ENCODE data around the gene RNF41.

Gene RNF41

DNA sequence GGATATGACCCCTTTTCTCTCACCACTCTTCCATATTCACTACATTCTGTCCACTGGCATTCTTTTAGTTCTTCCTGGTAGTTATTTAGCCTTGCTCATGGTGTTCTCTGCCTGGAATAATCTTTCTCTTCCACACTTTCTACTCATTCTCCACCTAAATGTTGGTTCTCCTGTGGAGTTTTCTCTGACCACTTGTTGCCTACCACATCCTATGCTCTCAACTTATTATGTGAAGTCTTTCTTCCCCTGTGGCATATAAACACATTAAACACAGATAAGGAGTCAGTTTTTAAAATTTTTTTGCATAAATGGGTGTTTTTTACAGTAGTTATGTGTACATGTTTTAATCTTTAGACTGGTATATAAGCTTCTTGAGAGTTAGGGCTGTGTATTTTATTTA is 29.1 kb downstream of the RNF41 start:
- Histone ChIP-seq H3K4me3 (ENCODE audit: insufficient read depth in 1 of 2, low read depth in 1 of 2, low read length in 2 of 2) (no peak overlapping the region), H3K36me3 (ENCODE audit: control insufficient read depth in 1 of 2, insufficient read depth in 2 of 2, low read depth in 1 of 2, low read length in 2 of 2) (no peaks in the 10 kb centered on the region), H2AK5ac (ENCODE audit: low read length, severe bottlenecking) (no peak overlapping the region), H3K4ac (ENCODE audit: low read depth in 1 of 2, low read length in 2 of 2) (no peak overlapping the region), H2BK12ac (ENCODE audit: low read length in 2 of 2) (no peak overlapping the region), H3K14ac (ENCODE audit: low read length in 2 of 2) (no peak overlapping the region), H4K8ac (ENCODE audit: low read length) (no peak overlapping the region), H2BK5ac (ENCODE audit: low read depth, low read length, poor library complexity, severe bottlenecking) (no peak overlapping the region), H3K27ac (ENCODE audit: low read length, poor library complexity, severe bottlenecking) (no peak overlapping the region), H3K4me1 (ENCODE audit: control insufficient read depth, insufficient read depth, low read depth, low read length) (peaks cover 4% of the 10 kb centered on the region), H3K18ac (ENCODE audit: low read depth in 1 of 2, low read length in 2 of 2) (no peak overlapping the region), H3K9me3 (ENCODE audit: control insufficient read depth, low read length) (no peaks in the 10 kb centered on the region), H2BK15ac (ENCODE audit: low read depth, poor library complexity, severe bottlenecking) (no peak overlapping the region), H3K23ac (ENCODE audit: low read length in 2 of 2) (no peak overlapping the region), H2BK120ac (ENCODE audit: low read depth, low read length) (no peak overlapping the region), H3K79me1 (replicated peaks; ENCODE audit: low read length, poor library complexity, severe bottlenecking) (no peaks in the 10 kb centered on the region), H2AFZ (ENCODE audit: low read depth, low read length) (no peak overlapping the region), H3K4me2 (ENCODE audit: low read length, poor library complexity, severe bottlenecking) (no peak overlapping the region), H4K91ac (ENCODE audit: low read length) (no peak overlapping the region), H3K9ac (ENCODE audit: low read length) (no peak overlapping the region), H3K27me3 (ENCODE audit: control insufficient read depth in 1 of 2, insufficient read depth in 1 of 2, low read length in 2 of 2) (no peaks in the 10 kb centered on the region)
- DNase-seq, result no peak

GRCh38 chr12:56190695-56191155 is 31.0 kb downstream of the RNF41 start:
- Histone ChIP-seq H3K18ac (ENCODE audit: low read depth in 1 of 2, low read length in 2 of 2) (no peak overlapping the region), H3K23ac (ENCODE audit: low read length in 2 of 2) (no peak overlapping the region), H3K4me1 (ENCODE audit: control insufficient read depth, insufficient read depth, low read depth, low read length) (peaks cover 6% of the 10 kb centered on the region), H3K4me2 (ENCODE audit: low read length, poor library complexity, severe bottlenecking) (peak overlapping the region; percentile 20), H2BK12ac (ENCODE audit: low read length in 2 of 2) (no peak overlapping the region), H3K27me3 (ENCODE audit: control insufficient read depth in 1 of 2, insufficient read depth in 1 of 2, low read length in 2 of 2) (no peaks in the 10 kb centered on the region), H4K8ac (ENCODE audit: low read length) (peak overlapping the region; percentile 81), H2AK5ac (ENCODE audit: low read length, severe bottlenecking) (no peak overlapping the region), H3K4me3 (ENCODE audit: insufficient read depth in 1 of 2, low read depth in 1 of 2, low read length in 2 of 2) (peak overlapping the region in 1 of 2 experiments; percentile 96), H3K36me3 (ENCODE audit: control insufficient read depth in 1 of 2, insufficient read depth in 2 of 2, low read depth in 1 of 2, low read length in 2 of 2) (peaks cover 0 to 10% of the 10 kb centered on the region in 2 experiments), H2BK5ac (ENCODE audit: low read depth, low read length, poor library complexity, severe bottlenecking) (no peak overlapping the region), H2BK120ac (ENCODE audit: low read depth, low read length) (no peak overlapping the region), H3K27ac (ENCODE audit: low read length, poor library complexity, severe bottlenecking) (no peak overlapping the region), H3K4ac (ENCODE audit: low read depth in 1 of 2, low read length in 2 of 2) (peak overlapping the region in 1 of 2 experiments; percentile 33), H4K91ac (ENCODE audit: low read length) (no peak overlapping the region), H3K79me1 (replicated peaks; ENCODE audit: low read length, poor library complexity, severe bottlenecking) (peaks cover 2% of the 10 kb centered on the region), H2BK15ac (ENCODE audit: low read depth, poor library complexity, severe bottlenecking) (no peak overlapping the region), H3K9me3 (ENCODE audit: control insufficient read depth, low read length) (no peaks in the 10 kb centered on the region), H2AFZ (ENCODE audit: low read depth, low read length) (no peak overlapping the region), H3K9ac (ENCODE audit: low read length) (peak overlapping the region; percentile 92), H3K14ac (ENCODE audit: low read length in 2 of 2) (no peak overlapping the region)
- no peak for DNase-seq
- 40% methylated on average over 8 of the region's 9 CpGs for WGBS

- WGBS, result 4% methylated on average over 25 of the region's 42 CpGs
- H3K9ac ChIP-seq (ENCODE audit: low read length), result peak overlapping the region; percentile 92
Measured at GRCh38 chr12:56189918-56190694, 31.6 kb downstream of the RNF41 start.

GRCh38 chr12:56189099-56189917 is 32.4 kb downstream of the RNF41 start, which contains the start of gene SMARCC2:
Gene SMARCC2 (minus strand): TSS chr12:56189483. CDS start chr12:56189461, 22 bp downstream.
- WGBS, result under 1% methylated on average over 53 of the region's 93 CpGs
- H2BK12ac ChIP-seq (ENCODE audit: low read length in 2 of 2), result peak within 1 kb of the TSS; percentile 45 to 89

More at GRCh38 chr12:56189918-56190694, 31.6 kb downstream of the RNF41 start:
- peaks cover 6% of the 10 kb centered on the region for H3K4me1 ChIP-seq (ENCODE audit: control insufficient read depth, insufficient read depth, low read depth, low read length)
- peak overlapping the region; percentile 86 for H2BK15ac ChIP-seq (ENCODE audit: low read depth, poor library complexity, severe bottlenecking)
- H2AK5ac ChIP-seq (ENCODE audit: low read length, severe bottlenecking), result no peak overlapping the region
- peak overlapping the region; percentile 66 for H2AFZ ChIP-seq (ENCODE audit: low read depth, low read length)
- H2BK5ac ChIP-seq (ENCODE audit: low read depth, low read length, poor library complexity, severe bottlenecking), result no peak overlapping the region
- no peaks in the 10 kb centered on the region for H3K27me3 ChIP-seq (ENCODE audit: control insufficient read depth in 1 of 2, insufficient read depth in 1 of 2, low read length in 2 of 2)
- peak overlapping the region; percentile 73 to 96 for H3K4me3 ChIP-seq (ENCODE audit: insufficient read depth in 1 of 2, low read depth in 1 of 2, low read length in 2 of 2)
- H2BK120ac ChIP-seq (ENCODE audit: low read depth, low read length), result peak overlapping the region; percentile 77
- peak overlapping the region; percentile 89 for H3K27ac ChIP-seq (ENCODE audit: low read length, poor library complexity, severe bottlenecking)
- H4K8ac ChIP-seq (ENCODE audit: low read length), result peak overlapping the region; percentile 98
- peak overlapping the region; percentile 45 to 89 for H2BK12ac ChIP-seq (ENCODE audit: low read length in 2 of 2)
- H3K4me2 ChIP-seq (ENCODE audit: low read length, poor library complexity, severe bottlenecking), result peak overlapping the region; percentile 73
- no peak overlapping the region for H3K14ac ChIP-seq (ENCODE audit: low read length in 2 of 2)
- peaks cover 2% of the 10 kb centered on the region for H3K79me1 ChIP-seq (replicated peaks; ENCODE audit: low read length, poor library complexity, severe bottlenecking)
- peaks cover under 1 to 14% of the 10 kb centered on the region in 2 experiments for H3K36me3 ChIP-seq (ENCODE audit: control insufficient read depth in 1 of 2, insufficient read depth in 2 of 2, low read depth in 1 of 2, low read length in 2 of 2)
- no peaks in the 10 kb centered on the region for H3K9me3 ChIP-seq (ENCODE audit: control insufficient read depth, low read length)
- no peak overlapping the region for H3K23ac ChIP-seq (ENCODE audit: low read length in 2 of 2)
- H4K91ac ChIP-seq (ENCODE audit: low read length), result peak overlapping the region; percentile 95
- H3K18ac ChIP-seq (ENCODE audit: low read depth in 1 of 2, low read length in 2 of 2), result peak overlapping the region; percentile 86 to 94
- peak overlapping the region; percentile 21 to 46 for H3K4ac ChIP-seq (ENCODE audit: low read depth in 1 of 2, low read length in 2 of 2)
- DNase-seq, result peak; percentile 88

More at GRCh38 chr12:56189099-56189917, 32.4 kb downstream of the RNF41 start, which contains the start of gene SMARCC2:
- peak within 1 kb of the TSS; percentile 89 for H3K27ac ChIP-seq (ENCODE audit: low read length, poor library complexity, severe bottlenecking)
- H3K23ac ChIP-seq (ENCODE audit: low read length in 2 of 2), result peak within 1 kb of the TSS in 1 of 2 experiments; percentile 91
- peak within 1 kb of the TSS; percentile 95 for H4K91ac ChIP-seq (ENCODE audit: low read length)
- H3K14ac ChIP-seq (ENCODE audit: low read length in 2 of 2), result peak within 1 kb of the TSS; percentile 45 to 93
- H3K27me3 ChIP-seq (ENCODE audit: control insufficient read depth in 1 of 2, insufficient read depth in 1 of 2, low read length in 2 of 2), result no peaks in the 10 kb centered on the region
- peak within 1 kb of the TSS; percentile 91 for H3K4me2 ChIP-seq (ENCODE audit: low read length, poor library complexity, severe bottlenecking)
- peak; percentile 89 for DNase-seq
- peak within 1 kb of the TSS; percentile 64 to 97 for H3K4ac ChIP-seq (ENCODE audit: low read depth in 1 of 2, low read length in 2 of 2)
- no peak within 1 kb of the TSS for H2BK5ac ChIP-seq (ENCODE audit: low read depth, low read length, poor library complexity, severe bottlenecking)
- peak within 1 kb of the TSS; percentile 92 for H3K9ac ChIP-seq (ENCODE audit: low read length)
- peaks cover 4 to 22% of the 10 kb centered on the region in 2 experiments for H3K36me3 ChIP-seq (ENCODE audit: control insufficient read depth in 1 of 2, insufficient read depth in 2 of 2, low read depth in 1 of 2, low read length in 2 of 2)
- peaks cover 6% of the 10 kb centered on the region for H3K79me1 ChIP-seq (replicated peaks; ENCODE audit: low read length, poor library complexity, severe bottlenecking)
- peak within 1 kb of the TSS; percentile 98 for H4K8ac ChIP-seq (ENCODE audit: low read length)
- no peaks in the 10 kb centered on the region for H3K9me3 ChIP-seq (ENCODE audit: control insufficient read depth, low read length)
- peaks cover 6% of the 10 kb centered on the region for H3K4me1 ChIP-seq (ENCODE audit: control insufficient read depth, insufficient read depth, low read depth, low read length)
- H3K4me3 ChIP-seq (ENCODE audit: insufficient read depth in 1 of 2, low read depth in 1 of 2, low read length in 2 of 2), result peak within 1 kb of the TSS; percentile 79 to 96
- H3K18ac ChIP-seq (ENCODE audit: low read depth in 1 of 2, low read length in 2 of 2), result peak within 1 kb of the TSS; percentile 93 to 94
- H2AFZ ChIP-seq (ENCODE audit: low read depth, low read length), result peak within 1 kb of the TSS; percentile 66
- H2BK120ac ChIP-seq (ENCODE audit: low read depth, low read length), result peak within 1 kb of the TSS; percentile 77
- H2BK15ac ChIP-seq (ENCODE audit: low read depth, poor library complexity, severe bottlenecking), result peak within 1 kb of the TSS; percentile 99
- H2AK5ac ChIP-seq (ENCODE audit: low read length, severe bottlenecking), result peak within 1 kb of the TSS; percentile 9
